Stimulated activated CD4-positive, alpha-beta T cell treated with anti-CD3 and anti-CD28 coated beads, Interleukin-2, amount 100 ng/mL, for 4 hours (primary cell): ENCODE results near the gene DGCR2.

Experiments
- DNase-seq: peaks from one replicate; pipeline ENCODE4 v3.0.0-alpha.2; 2020; ENCODE audit warnings: low read depth

DGCR2 gene

GRCh38 chr22:19146215-19146968 is 24.2 kb upstream of the DGCR2 start:
- no peak for DNase-seq

GRCh38 chr22:19143967-19144400 is 21.8 kb upstream of the DGCR2 start:
- DNase-seq, result no peak

DNA sequence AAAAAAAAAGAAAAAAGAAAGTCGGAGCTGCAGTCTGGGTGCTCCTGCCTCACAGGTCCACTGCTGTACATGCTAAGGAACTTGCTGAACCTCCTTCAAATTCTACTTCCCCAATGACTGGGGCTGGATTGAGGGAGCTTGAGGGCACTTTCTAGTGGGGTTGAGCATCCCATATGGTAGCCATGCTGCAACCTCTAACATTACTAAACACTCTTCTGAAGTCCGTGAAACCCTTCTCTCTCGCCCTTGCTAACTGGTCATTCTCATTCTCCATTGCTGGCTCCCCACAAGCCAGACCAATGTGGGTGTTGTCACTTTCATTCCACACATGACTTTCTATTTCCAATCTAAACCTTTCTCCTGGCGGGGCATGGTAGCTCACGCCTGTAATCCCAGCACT is 21.0 kb upstream of the DGCR2 start:
- no peak for DNase-seq

- no peak for DNase-seq
Observed at GRCh38 chr22:19142394-19142793, 20.2 kb upstream of the DGCR2 start.

GRCh38 chr22:19139974-19140373 is 17.8 kb upstream of the DGCR2 start:
- DNase-seq, result no peak

DNA sequence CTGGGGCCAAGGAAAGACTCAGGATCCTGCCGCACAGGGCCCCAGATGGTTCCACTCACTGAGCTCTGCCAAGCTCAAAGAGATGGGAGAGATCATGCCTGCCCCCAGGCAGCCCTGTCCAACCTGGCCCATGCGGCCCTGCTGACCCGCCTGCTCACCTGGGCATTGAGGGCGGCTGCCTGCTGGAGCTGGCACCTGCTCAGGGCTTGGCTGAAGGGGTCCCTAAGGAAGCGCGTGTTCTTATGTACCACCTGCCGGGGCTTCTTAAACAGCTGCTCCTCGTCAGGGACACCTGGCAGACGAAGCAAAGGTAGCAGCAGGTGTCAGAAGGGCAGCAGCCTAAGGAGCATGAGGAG is 16.8 kb upstream of the DGCR2 start:
- DNase-seq, result no peak

DNA sequence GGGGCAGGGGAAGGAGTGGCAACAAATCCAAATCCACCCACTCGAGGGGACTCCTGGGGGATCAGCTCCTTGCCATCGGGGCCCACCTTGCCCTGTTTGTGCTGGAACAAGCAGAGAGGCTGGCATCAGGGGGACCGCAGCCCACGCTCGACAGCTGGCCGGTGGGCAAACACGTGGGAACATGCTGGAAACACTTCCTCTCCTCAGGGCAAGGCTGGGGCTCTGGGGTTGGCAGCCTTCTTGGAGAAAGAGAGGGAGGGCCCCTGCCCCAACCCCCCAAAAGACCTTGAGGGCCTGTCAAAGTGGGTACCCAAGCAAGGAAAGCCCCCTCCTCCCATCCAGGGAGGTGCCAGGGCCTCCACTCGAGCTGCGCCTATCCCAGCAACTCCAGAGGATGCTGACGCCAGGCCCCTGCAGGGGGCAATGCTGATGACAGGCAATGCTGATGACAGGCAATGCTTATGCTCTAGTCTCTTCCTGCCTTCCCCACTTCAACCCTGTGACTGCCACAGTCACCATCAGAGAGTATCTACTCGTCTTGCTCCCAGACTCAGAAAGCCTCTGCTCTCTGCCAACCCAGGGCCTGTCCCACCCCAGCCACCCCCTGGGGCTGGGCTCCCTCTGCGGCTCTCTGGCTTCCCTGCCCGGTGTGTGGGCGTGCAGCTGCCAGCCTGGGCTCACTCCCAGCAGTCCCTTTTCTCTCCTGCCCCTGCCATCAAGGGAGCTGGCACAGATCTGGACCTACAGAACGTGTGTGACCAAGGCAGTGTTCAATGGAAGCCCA is 16.2 kb upstream of the DGCR2 start:
- no peak for DNase-seq

GRCh38 chr22:19137384-19138216 is 15.4 kb upstream of the DGCR2 start:
- no peak for DNase-seq

GRCh38 chr22:19136915-19137314 is 14.7 kb upstream of the DGCR2 start:
- DNase-seq, result no peak

GRCh38 chr22:19134874-19135273 is 12.7 kb upstream of the DGCR2 start:
- DNase-seq, result no peak

DNA sequence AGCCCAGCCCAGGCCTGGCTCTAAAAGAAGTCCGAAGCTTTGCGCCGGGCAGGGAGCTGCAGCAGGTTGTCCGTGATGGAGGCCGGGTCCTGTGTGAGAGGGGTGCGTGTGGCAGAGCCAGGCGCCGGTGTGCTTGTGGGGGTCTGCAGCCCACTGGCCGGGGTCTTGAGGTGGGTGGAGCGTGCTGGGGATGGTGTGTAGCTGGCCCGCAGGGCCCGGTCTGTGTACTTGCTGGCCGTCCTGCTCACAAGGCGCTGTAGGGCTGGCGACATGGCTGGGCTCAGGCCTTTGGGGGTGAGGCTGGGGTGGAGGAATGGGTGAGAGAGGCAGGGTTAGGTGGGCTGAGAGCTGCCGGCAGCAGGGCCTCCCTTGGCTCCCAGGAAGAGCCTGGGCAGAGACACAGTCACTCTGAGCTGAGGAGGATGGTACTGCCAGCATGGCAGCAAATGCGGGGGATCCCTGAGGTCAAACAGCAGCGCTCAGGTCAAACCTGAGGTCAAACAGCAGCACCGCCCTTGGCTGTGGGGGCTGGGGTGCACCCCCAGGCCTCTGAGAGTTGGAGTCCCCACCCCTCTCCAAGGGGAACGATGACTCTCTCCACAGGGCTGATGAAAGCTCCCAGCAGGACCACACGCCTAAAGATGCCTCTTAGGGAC is 12.1 kb upstream of the DGCR2 start:
- no peak for DNase-seq

DNA sequence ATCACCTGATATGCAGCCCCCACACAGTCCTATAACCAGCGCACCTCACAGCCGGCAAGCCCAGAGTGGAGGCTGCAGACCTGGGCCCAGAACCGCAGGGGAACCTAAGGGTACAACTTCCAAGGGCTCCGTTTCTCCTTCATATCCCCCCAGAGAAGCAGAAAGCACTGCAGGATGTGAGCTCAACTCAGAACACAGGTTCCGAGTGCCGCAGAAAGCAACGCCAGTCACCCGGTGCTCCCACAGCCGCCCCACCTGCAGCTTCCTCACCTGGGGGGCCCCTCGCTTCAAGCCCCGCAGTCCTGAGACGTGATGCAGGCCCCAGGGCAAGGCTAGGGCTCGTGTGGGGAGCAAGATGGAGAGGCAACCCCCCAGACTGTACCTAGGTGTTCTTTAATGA is 11.3 kb upstream of the DGCR2 start:
- no peak for DNase-seq

DNA sequence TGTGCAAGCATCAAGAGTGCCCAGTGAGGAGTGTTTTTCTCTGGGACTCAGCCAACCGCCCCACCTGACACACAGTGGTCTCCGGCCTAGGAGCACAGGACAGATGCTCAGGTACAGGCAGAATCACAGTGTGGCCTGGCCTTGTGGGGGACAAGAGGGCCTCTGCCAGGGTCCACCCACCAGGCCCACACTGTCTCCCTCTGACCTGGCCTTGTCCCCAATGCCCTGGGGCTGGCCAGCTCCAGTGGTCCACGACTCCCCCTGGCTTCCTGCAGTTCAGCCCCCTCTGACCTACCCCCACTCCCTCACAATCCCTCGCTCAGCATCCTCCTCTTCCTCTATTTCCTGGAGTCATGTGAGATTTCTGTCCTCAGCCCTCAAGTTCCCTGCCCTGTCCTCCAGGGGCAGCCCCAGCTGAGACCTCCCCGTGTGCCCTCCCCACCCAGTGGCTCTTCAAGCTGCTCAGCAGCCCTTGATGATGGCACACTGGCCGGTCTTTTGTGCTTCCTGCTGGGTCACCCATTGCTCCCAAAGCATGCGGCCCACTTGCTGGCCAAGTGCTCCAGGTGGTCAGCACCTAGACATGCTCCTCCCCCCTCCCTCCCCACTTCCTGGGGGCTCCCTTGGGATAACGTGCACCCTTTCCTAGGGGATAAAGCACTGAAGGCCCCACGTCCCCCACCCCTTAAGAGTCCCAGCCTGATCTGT is 10.6 kb upstream of the DGCR2 start:
- DNase-seq, result no peak

GRCh38 chr22:19132153-19132552 is 9.9 kb upstream of the DGCR2 start:
- DNase-seq, result no peak

DNA sequence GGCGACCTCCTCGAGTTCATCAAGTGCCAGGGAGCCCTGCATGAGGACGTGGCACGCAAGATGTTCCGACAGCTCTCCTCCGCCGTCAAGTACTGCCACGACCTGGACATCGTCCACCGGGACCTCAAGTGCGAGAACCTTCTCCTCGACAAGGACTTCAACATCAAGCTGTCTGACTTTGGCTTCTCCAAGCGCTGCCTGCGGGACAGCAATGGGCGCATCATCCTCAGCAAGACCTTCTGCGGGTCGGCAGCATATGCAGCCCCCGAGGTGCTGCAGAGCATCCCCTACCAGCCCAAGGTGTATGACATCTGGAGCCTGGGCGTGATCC is 9.4 kb upstream of the DGCR2 start:
- no peak for DNase-seq

- no peak for DNase-seq
Observed at GRCh38 chr22:19130959-19131684, 8.9 kb upstream of the DGCR2 start, which contains the start of gene TSSK2. TSS of gene TSSK2 (plus strand) at chr22:19131308. CDS start at chr22:19131400, 92 bp downstream.

- no peak for DNase-seq
Observed at GRCh38 chr22:19129871-19130270, 7.7 kb upstream of the DGCR2 start.

DNA sequence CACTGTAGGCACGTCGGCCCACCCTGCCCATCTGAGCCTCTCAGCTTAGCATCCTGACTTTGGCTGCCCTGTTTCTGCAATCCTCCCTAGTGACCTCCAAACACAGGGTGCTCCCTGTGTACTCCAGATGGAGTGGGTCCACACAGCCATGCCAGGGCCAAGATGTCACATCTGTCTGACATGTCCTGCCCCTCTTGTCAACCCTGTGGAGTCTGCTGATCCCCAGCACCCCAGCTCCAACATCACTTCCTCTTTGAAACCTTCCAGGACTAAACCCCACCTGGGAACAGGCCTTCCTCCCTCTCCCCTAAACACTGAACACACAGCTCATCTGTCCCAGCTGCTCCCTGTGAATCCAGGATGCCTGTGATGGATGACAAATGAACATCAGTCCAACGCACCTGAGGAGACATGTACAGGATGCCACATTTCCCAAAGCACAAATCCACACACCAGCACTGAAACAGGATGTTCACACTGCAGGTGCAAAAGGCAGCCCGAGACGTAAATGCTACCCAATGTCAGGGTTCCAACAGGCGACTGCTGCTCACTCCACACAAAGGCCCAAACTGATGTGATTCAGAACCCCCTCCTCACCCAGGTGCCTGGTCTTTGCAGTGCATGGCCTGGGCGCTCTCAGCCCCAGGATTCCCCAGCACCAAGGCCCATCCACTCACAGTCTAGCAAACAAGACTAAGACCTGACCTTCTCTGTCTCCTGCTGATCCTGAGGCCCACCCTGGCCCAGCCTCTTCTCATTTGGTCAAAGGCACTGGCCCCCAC is 6.9 kb upstream of the DGCR2 start:
- DNase-seq, result no peak

DNA sequence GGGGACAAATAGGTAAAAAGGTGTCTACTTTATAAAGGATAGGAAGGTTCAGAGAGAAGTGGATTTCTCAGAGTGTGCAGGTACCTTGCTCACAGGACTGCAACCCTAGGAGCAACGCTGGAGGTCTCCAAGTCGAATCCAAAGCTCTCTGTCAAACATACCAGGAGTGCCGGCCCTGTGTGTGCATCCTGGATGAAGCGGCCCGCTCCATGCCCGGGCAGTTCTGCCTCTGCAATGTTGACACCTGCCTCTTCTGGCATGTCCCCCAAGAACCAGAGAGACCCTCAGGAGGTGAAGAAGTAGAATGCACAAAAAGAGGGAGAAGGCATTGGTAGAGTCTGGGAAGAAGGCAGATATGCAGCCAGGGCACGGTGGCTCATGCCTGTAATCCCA is 5.8 kb upstream of the DGCR2 start:
- DNase-seq, result no peak

GRCh38 chr22:19127329-19128008 is 5.3 kb upstream of the DGCR2 start:
- DNase-seq, result no peak
